CD4-positive, alpha-beta T cell (primary cell): Measurements from ENCODE around the gene NRXN3. TPM values are rescaled to one million over a fixed set of nuclear protein-coding genes. Genes with fewer than 3 reads are reported as not detected.

Experiments used
- ATAC-seq: fragments of 200-7000 bp; cut with Tn5 transposase; one replicate; pipeline ENCODE4 v1.10.0; 2022; ENCODE audit warnings: mild to moderate bottlenecking; ENCODE audit not compliant: poor library complexity
- CTCF ChIA-PET: fragments of 350-600 bp; sonication (Branson Sonifier 250); formaldehyde crosslinking; loops from one replicate; lab custom pipeline; 2021; ENCODE audit warnings: antibody characterized with exemption, inconsistent platforms; lab: Charles Lee
- POLR2A ChIA-PET: fragments of 350-600 bp; sonication (Branson Sonifier 250); formaldehyde crosslinking; loops from one replicate; lab custom pipeline; 2021; ENCODE audit warnings: antibody characterized with exemption, inconsistent platforms; lab: Charles Lee
- DNase-seq, 14 experiments: peaks; one replicate each; pipeline ENCODE4 v3.0.0-alpha.2; 2013 to 2020; ENCODE audit warnings: mixed read lengths in 2 of 14
- H3K27ac ChIP-seq, 2 donors: one replicate each; pipeline versions ENCODE4 v1.5.1 to v1.7.0; 2013; ENCODE audit warnings: low read length in 2 of 2, low read depth in 1 of 2, mild to moderate bottlenecking in 1 of 2
- H3K27me3 ChIP-seq, 2 experiments: 1 replicate in 1 of 2; 2 replicates in 1 of 2; pipeline versions ENCODE4 v1.6.1 to v1.7.0; 2013; ENCODE audit warnings: low read length in 2 of 2, control low read depth in 1 of 2, mild to moderate bottlenecking in 1 of 2, moderate library complexity in 1 of 2; ENCODE audit not compliant: insufficient read depth in 2 of 2, control insufficient read depth in 1 of 2
- H3K36me3 ChIP-seq: one replicate; pipeline ENCODE4 v1.6.1; 2013; ENCODE audit warnings: low read length, control low read depth; ENCODE audit not compliant: insufficient read depth
- H3K4me1 ChIP-seq: one replicate; pipeline ENCODE4 v1.6.1; 2013; ENCODE audit warnings: low read length, control low read depth; ENCODE audit not compliant: insufficient read depth
- H3K4me3 ChIP-seq: one replicate; pipeline ENCODE4 v1.5.1; 2013; ENCODE audit warnings: mild to moderate bottlenecking, low read length, moderate library complexity
- H3K9me3 ChIP-seq, 2 experiments: 1 replicate in 1 of 2; 2 replicates in 1 of 2; pipeline versions ENCODE4 v1.6.1 to v1.7.0; 2013; ENCODE audit warnings: low read length in 2 of 2, mild to moderate bottlenecking in 2 of 2, control low read depth in 1 of 2, moderate library complexity in 1 of 2; ENCODE audit not compliant: control insufficient read depth in 1 of 2, insufficient read depth in 1 of 2
- H3K27ac Mint-ChIP-seq: one replicate; pipeline ENCODE4 v1.8.0; 2020; ENCODE audit warnings: mixed read lengths
- H3K27me3 Mint-ChIP-seq: one replicate; pipeline ENCODE4 v1.8.0; 2021; ENCODE audit warnings: mixed read lengths
- H3K36me3 Mint-ChIP-seq: one replicate; pipeline ENCODE4 v1.8.0; 2021; ENCODE audit warnings: low read depth, mixed read lengths
- H3K4me1 Mint-ChIP-seq: one replicate; pipeline ENCODE4 v1.8.0; 2021; ENCODE audit warnings: low read depth, mixed read lengths
- H3K4me3 Mint-ChIP-seq: one replicate; pipeline ENCODE4 v1.8.0; 2020; ENCODE audit warnings: mild to moderate bottlenecking, mixed read lengths
- H3K9me3 Mint-ChIP-seq: one replicate; pipeline ENCODE4 v1.8.0; 2020; ENCODE audit warnings: mixed read lengths
- CTCF ChIP-seq: fragments of 200-600 bp; IDR thresholded peaks from one replicate; pipeline ENCODE4 v1.8.0; 2022; ENCODE audit warnings: antibody characterized with exemption, mild to moderate bottlenecking
- intact Hi-C, 2 experiments: fragments of 100-400 bp; cut with DNase I in 1 of 2; cut with micrococcal nuclease in 1 of 2; formaldehyde crosslinking; loops; one replicate each; pipeline versions ENCODE4 v1.15.1 to v1.9.0; 2023 to 2025; cut with DNase I, micrococcal nuclease
- total RNA-seq, 174 experiments: library from RNA in 2 of 174; stranded (reverse) in 2 of 174; gene quantifications; one replicate each; pipeline ENCODE4 v1.2.3 and lab custom pipeline; 2021 to 2026

NRXN3 gene
- total RNA-seq, 2 experiments from 2014 or later, result not detected

DNA sequence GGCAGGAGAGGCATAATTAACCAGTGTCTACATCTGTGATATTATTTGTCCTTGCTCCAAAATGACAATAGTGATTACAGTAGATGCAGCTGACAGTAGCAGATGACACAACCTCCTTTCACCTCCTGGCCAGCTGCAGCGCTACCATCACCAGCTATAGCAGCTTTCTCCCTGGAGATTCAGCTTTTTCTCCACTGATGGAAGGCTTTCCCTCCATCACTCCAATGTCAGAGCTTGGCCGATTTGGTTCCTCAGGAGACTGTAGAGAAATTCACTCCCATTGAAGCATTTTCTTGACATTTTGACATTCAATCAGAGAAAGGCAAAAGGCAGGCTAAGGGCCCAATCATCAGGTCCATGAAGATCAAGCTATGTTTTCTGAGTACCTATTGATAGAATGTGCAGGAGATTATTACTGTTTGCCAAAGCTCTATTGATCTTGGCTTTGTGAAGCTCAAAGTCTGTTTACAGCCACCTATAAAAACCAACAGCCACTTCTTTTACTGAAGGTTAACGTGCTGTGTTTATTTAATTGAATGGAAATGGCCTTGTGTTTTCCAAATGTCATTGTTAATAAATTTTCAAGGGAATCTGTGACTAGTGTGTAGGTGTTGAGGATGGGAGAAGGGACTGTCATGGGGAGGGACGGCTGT, 1256.1 kb downstream of the NRXN3 start:
- H3K9me3 Mint-ChIP-seq, result peaks cover 3% of the 10 kb centered on the region
- H3K4me1 Mint-ChIP-seq, result no peaks in the 10 kb centered on the region
- intact Hi-C loops, result no loop called here
- ATAC-seq (no peak), DNase-seq (no peak)
- no peaks in the 10 kb centered on the region for H3K36me3 Mint-ChIP-seq
- H3K27ac ChIP-seq, result no peak overlapping the region
- no peak overlapping the region for H3K27ac Mint-ChIP-seq
- H3K4me3 Mint-ChIP-seq, result no peak overlapping the region
- no peaks in the 10 kb centered on the region for H3K36me3 ChIP-seq
- no peak for TF ChIP-seq CTCF
- no peaks in the 10 kb centered on the region for H3K4me1 ChIP-seq
- POLR2A ChIA-PET, result no interaction called here
- no peak overlapping the region for H3K4me3 ChIP-seq
- H3K27me3 Mint-ChIP-seq, result no peaks in the 10 kb centered on the region
- CTCF ChIA-PET, result no interaction called here
- H3K9me3 ChIP-seq, result no peaks in the 10 kb centered on the region
- no peaks in the 10 kb centered on the region for H3K27me3 ChIP-seq

DNA sequence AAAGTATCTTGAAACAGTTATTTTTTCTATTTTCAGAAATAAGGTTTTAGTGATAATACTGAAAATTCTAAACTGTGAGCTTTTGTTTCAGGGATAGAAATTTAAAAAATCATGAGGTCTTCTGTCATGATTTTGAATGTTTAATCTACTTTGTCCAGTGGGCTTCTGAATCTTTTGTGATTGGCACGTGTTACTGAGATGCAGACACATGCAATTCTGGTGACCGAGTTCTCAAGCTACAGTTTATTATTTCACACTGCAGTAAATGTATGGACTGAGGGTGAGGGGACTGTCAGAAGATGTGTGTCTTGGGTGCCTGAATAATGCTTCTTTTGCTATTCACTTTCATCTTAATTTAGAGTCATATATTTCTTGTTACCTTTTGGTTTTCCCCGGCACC, 1262.5 kb downstream of the NRXN3 start:
- no peak for ATAC-seq
- Mint-ChIP-seq H3K27ac (no peak overlapping the region), H3K9me3 (peaks cover 3% of the 10 kb centered on the region), H3K4me3 (no peak overlapping the region), H3K27me3 (no peaks in the 10 kb centered on the region), H3K36me3 (no peaks in the 10 kb centered on the region), H3K4me1 (no peaks in the 10 kb centered on the region)
- no peak for DNase-seq
- no peak overlapping the region for H3K27ac ChIP-seq
- ChIA-PET POLR2A (no interaction called here), CTCF (no interaction called here)
- no peak overlapping the region for H3K4me3 ChIP-seq
- no peaks in the 10 kb centered on the region for H3K4me1 ChIP-seq
- no peaks in the 10 kb centered on the region for H3K36me3 ChIP-seq
- intact Hi-C loops, result no loop called here
- H3K9me3 ChIP-seq, result no peaks in the 10 kb centered on the region
- no peak for TF ChIP-seq CTCF
- no peaks in the 10 kb centered on the region for H3K27me3 ChIP-seq

GRCh38 chr14:79436335-79436734, 1266.2 kb downstream of the NRXN3 start:
- intact Hi-C loops, result no loop called here
- ChIA-PET CTCF (no interaction called here), POLR2A (no interaction called here)
- H3K4me3 Mint-ChIP-seq, result no peak overlapping the region
- Histone ChIP-seq H3K9me3 (no peaks in the 10 kb centered on the region), H3K4me1 (no peaks in the 10 kb centered on the region), H3K4me3 (no peak overlapping the region), H3K27me3 (no peaks in the 10 kb centered on the region), H3K36me3 (no peaks in the 10 kb centered on the region), H3K27ac (no peak overlapping the region)
- H3K27ac Mint-ChIP-seq, result no peak overlapping the region
- no peak for DNase-seq
- no peak for ATAC-seq
- H3K9me3 Mint-ChIP-seq, result peaks cover 3% of the 10 kb centered on the region
- TF ChIP-seq CTCF, result no peak
- no peaks in the 10 kb centered on the region for H3K27me3 Mint-ChIP-seq
- H3K36me3 Mint-ChIP-seq, result no peaks in the 10 kb centered on the region
- H3K4me1 Mint-ChIP-seq, result no peaks in the 10 kb centered on the region
